SIG-M5 treated with dmso at 0.1 percent for 504 hours (cell line): ENCODE measurements around the gene GOLGA2.
"Not testable (repeated sequence)": the region's sequence is repeated elsewhere in the genome, so short reads cannot be mapped to it uniquely, and the experiment has no call there.

Source experiments
- DNase-seq: peaks from one replicate; lab custom pipeline; 2025; ENCODE audit not compliant: unreplicated experiment; lab: John Stamatoyannopoulos, UW

The GOLGA2 gene

DNA sequence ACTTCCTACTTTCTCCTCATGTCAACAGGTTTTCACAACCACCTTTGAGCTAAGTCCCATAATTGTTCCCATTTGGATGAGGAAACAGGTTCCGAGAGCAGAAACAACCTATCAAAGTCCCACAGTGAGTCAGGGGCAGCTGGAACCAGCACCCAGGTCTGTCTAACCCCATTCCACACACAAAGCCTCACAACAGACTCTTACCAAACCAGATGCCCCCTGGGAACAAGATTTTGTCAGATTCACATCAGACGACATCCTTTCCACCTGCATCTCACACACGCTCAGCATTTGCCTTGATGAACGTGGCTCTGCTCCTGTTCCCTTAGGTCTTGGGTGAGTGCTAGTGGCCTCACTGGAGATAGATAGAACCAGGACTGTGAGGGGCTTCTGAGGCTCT lies 17.3 kb upstream of the GOLGA2 start:
- DNase-seq = no peak

DNA sequence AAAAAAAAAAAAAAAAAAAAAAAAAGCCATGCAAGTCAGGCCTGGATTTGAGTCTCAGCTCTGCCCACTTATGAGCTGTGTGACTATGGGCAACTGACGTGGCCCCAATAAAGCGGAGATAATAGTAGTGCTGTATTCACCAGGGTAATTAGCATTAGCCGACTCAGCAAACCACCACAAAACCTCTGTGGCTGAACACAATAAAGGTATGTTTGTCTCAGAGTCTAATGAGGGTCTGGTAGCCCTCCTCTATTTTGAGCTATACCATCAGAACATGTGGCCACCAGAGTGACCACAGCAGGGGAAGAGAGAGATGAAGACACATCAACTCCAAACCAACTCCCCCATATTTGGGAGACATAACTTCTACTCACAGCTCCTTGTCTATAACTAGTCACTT lies 16.2 kb upstream of the GOLGA2 start:
- DNase-seq = no peak

DNA sequence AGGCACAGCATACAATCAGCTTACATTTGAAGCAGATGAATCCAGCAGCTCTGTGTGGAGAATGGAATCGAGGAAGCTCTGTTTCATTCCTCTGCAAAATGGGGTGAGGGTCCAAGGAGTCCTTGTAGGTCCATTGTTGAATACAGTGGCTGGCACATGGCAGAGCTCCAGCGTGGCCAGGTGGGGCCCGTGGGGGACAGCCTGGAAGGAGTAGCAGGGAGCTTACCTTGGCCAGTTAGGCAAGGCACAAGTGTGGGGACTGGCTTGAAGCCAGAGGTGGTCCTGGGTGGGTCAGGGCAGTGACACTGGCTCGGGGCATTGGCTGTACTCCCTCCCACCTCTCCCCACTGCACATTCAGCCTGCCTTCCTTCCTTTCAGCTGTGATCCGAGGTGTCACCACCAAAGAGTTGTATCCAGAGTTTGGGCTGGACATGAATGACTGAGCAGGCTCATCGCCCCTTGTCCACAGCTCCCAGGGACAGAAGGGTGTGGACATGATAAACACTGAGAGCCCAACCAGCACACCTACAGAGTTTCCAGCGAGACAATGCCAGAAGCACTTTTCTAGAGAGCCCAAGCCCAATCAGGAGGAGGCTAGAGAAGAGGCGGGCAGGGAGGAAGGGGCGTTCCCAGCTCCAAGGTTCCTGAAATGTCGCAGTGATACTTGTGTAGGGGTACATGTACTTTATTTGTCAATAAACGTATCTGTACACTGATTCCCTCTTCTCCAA lies 12.6 kb upstream of the GOLGA2 start:
- no peak for DNase-seq

DNA sequence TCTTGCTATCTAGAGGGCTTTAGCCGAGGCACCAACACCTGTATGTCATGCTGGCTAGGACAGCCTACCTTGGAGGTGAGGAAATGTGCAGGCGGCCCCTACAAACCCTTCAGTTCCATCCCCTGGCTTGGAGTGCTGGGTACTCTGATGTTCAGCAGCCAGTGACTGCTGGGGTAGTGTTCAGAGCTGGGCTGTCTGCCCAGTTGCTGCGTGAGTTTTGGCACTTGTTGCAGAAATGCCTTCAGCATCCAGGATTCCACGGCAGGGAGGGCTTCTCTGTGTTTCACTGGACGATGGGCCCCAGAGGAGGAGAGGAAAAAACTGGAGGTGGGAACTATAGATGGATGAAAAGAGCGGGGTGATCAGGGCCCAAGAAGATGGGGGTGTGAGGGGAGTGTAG lies 10.6 kb upstream of the GOLGA2 start:
- no peak for DNase-seq

DNA sequence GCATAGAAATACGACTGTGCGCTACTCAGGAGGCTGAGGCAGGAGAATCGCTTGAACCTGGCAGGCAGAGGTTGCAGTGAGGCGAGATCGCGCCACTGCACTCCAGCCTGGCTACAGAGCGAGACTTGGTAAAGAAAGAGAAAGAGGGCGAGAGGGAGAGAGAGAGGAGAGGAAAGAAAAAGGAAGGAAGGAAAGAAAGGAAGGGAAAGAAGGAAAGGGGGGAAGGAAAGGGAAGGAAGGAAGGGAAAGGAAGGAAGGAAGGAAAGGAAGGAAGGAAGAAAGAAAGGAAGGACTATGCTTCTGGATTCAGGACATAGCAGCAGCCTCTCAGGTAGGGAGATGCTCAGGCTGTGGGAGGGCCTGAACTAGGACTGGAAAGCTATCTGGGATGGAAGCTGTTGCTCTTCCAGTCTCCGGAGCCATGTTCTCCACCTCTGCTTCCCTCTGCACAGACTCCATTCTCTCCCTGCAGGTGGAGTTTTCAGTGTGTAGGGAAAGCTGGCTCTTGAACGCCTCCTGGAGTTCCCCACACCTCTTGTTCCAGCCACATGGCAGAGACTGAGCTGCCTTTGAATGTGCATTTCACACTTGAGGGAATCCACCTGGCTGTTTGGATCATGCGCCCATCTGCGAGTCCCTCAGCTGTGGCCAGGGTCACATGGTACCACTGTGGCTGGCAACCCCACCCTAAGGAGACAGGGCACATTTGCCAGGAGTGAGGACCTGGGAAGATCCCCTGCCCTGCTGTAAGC lies 9.4 kb upstream of the GOLGA2 start:
- DNase-seq = no peak

DNA sequence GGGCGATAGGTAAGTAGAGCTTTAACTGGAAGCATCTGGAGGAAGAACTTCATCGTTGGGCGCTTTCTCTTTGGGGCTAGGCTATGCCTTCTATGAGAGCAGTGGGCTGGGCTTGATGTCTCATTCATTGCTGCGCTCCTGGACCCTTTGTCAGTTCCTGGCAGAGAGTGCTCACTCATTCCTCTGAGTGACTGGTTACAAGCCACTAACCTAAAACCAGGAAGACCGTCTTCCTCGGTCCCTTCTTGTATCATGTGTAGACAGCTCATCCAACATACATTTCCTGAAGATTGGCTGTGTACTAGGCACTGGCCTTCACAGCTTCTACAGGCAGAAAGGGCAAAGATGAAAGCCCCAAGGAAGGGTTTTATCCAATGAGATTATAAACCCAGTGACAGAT lies 6.7 kb upstream of the GOLGA2 start:
- DNase-seq = no peak

DNA sequence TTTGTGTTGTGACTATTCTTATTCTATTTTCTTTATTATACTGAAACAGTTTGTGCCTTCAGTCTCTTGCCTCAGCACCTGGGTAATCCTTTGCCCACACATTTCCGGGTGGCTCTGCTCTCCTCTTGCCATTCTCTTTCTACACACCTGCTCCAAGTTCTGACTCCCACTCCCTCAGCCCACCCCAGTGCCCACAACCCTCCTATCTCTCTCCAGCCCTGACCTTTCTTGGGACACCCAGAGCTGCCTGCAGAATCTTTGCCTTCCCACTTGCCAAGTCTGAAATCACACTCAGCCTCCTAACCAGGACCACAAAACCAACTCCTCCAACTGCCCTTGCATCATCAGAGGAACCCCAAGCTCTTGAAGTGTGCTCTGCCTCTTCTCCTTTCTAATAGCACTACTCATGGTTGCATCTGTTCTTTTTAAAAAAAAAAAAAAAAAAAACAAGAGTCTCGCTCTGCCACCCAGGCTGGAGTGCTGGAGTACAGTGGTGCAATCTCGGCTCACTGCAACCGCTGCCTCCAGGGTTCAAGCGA lies 4.3 kb upstream of the GOLGA2 start:
- DNase-seq = peak; percentile 76

DNA sequence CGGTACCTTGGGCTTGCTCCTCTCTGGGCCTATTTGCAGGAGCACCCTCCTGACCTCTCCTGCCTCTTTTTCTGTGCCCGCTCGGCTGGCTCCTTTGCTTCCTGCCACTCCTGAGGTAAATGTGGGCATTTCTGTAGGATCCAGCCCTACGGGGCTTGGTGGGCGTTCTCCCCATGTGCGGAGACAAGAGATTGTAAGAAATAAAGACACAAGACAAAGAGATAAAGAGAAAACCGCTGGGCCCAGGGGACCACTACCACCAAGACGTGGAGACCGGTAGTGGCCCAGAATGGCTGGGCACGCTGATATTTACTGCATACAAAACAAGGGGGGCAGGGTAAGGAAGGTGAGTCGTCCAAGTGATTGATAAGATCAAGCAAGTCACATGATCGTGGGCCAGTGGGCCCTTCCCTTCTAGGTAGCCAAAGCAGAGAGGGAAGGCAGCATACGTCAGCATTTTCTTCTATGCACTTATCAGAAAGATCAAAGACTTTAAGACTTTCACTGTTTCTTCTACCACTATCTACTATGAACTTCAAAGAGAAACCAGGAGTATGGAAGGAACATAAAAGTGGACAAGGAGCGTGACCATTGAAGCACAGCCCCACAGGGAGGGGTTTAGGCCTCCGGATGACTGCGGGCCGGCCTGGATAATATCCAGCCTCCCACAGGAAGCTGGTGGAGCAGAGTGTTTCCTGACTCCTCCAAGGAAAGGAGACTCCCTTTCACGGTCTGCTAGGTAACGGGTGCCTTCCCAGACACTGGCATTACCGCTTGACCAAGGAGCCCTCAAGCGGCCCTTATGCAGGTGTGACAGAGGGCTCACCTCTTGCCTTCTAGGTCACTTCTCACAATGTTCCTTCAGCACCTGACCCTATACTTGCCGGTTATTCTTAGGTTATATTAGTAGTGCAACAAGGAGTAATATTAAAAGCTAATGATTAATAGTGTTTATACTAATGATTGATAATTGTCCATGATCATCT lies 3.6 kb upstream of the GOLGA2 start:
- DNase-seq = not testable (repeated sequence)

DNA sequence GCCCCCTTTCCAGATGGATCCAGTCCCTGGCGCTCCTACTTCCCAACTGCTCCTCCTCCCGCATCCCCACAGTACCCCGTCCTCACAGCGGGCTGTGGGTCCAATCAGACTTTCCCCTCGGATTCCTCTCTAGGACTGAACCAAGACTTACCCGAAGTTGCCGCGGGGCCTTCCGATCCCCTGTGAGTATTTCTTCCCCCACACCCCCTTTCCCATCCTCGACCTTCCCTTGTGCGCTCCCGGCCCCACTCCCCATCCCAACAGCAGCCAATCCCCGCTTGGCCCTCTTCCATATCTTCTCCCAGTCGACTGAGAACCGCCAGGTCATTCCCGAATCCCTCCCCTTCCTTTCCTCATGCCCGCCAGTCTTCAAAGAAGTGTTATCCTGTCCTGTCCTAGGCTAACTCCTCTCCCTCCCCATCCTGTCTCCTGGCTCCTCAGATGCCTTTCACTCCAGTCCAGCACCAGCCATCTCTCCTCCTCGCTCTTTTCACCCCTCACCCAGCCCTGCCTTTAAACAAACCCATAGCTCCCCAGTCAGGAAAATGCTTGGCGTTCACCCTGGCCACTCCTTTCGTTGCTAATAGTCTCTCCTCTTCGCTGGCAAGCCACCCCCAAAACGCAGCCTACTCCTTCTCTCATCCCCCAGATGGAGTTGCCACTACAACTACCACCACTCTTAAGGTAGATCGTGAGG lies 915 bp upstream of the GOLGA2 start:
- DNase-seq = no peak

DNA sequence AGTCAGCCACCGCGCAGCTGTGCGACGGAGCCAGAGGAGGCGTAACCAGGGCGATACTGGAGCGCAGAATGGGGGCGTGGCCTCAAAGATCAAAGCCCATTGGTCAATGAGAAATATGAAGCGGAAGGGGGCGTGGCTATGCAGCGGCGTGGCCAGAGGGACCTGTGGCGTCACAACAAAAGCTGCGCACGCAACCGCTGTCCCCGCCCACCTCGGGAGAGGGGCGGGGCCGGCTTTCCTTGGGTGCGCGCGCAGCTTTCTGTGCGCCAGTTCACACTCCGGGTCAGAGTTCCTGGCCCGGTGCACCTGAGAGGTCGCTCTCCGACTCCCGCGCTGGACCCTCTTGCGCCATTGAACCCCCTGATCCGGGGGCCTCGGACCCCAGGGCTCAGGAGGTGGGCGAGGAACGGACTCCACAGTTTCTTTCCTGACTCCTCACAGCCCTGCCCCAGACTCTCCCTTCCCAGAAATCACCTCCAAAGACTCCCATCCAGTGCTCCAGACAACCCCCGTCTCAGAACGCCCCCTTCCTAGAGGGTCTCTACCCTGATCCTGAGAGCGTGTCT lies 284 bp upstream of the GOLGA2 start, which contains the start of gene SWI5:
Gene SWI5, plus strand, starts transcription at position 269 of the 566 bp plus-strand sequence.
- peak; percentile 98 for DNase-seq

DNA sequence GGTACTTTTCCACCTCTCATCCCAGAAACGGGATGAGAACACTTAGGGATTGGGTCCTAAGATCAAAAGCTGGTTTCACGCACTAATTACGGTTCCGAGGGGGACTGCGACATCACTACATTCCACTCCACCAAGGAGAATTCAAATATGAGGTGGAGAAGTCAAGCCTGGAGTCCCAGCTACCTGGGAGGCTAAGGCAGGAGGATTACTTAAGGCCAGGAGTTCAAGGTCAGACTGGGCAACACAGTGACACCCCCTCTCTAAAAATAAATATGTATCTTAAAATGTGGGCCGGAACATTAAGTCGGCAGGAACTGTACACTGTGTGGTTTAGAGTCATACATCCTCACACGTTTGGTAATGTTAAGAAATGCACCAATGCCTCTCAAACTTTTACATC lies 1.6 kb downstream of the GOLGA2 start:
- DNase-seq = no peak

DNA sequence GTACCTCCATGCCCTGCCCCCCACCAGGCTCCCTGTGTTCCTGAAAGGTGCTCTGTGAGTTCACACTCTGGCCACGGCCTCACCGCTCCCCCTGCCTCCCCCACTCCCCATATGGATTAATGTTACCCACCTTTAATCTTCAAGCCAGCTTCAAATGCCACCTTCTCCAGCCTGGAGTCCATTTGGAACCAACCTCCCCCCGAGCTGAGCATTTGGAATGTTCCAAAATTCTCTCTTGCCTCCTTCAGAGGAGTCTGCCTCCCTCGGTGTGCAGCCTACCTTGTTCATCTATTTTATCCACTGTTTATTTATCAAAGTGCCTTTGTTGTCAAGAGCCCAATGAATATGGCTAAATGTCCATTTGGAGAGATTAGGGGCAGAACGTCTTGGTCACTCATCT lies 4.3 kb downstream of the GOLGA2 start:
- no peak for DNase-seq

DNA sequence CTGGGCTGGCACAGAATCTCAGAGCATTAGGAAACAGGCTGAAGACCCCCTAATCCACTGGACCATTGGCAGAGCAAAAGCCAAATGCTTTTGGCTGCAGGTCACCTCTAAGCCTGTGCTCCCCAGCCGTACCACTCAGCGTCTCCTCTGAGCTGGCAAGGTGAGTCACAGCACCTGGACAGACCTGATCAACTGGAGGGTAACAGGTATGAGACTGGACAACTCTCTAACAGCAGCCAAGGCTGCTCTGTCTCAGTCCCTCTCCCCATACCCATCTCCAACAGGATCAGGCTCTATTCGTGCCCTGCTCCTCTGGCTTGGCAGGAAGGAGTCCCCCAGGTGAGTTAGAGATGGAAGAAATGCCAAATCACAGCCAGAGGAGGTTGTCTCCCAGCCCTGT lies 4.7 kb downstream of the GOLGA2 start:
- no peak for DNase-seq

DNA sequence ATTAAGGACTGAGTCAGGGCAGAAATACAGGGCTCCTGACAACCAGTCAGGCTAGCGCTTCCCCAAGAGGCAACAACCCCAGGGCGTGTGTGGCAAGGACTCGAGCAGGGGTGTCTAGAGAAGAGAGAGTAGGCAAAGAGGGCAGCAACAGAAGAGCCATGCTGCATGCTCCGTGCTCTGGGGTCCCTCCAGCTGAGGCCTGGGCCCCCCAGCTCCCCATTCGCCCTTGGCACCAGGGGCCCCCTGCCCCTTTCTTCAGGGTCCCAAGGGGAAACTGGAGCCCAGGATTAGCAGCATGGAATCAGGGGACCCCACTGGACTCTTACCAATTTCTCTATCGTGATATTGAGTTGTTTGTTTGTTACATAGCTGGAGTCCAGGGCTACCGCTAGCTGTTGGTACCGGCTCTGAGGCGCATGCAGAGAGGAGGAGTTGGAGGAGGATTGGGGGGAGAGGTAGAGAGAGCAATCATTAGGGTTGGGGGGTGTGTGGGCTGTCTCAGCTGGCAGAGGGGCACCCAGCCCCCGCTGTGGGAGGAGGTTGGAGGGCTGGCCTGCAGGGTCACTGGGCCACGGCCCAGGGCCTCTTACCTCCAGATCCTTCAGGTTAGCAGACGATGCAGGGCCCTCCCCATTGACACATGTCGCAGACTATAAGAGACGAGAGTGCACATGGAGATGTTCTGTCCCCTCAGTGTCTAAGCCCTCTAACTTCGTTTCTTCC lies 8.8 kb downstream of the GOLGA2 start:
- DNase-seq = no peak

DNA sequence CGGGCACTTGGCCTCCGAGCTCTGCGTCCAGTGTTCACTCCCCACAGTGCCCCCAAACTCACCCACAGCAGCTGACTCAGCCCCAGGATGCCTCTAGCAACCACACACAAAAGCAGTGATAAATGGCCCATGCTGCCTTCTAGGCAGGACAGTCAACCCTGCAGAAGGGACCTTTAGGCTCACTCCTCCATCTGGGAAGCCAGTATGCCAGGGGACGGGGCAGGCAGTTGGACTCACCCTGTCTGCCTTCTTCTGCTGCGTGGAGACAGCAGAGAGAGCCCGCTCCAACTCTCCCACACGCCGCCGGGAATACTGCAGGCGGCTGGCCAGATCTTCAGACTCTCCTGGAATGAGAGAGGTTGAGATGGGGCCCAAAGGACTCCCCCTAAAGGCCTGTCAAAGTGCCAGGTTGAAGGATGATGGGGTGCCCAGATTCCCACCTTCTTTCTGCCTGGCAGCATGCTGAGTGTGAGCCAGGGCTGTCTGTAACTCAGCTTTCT lies 10.4 kb downstream of the GOLGA2 start:
- no peak for DNase-seq

DNA sequence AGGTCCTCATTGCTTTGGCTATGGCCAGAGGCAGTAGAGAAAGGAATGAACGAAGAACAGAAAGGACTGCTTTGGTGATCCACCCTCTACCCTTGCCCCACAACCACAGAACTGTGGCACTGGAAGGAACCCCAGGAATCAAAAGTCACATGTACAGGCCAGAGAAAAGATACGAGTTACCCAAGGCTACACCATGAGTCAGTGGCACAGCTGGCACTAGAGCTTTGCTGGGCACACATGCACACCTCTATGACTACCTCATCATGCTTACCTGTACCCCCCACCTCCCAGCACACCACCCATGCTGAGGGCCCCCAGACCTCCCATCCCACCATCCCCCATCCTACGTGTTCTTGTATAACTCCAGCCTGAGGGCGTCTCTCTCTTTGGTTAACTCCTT lies 13.1 kb downstream of the GOLGA2 start:
- no peak for DNase-seq

DNA sequence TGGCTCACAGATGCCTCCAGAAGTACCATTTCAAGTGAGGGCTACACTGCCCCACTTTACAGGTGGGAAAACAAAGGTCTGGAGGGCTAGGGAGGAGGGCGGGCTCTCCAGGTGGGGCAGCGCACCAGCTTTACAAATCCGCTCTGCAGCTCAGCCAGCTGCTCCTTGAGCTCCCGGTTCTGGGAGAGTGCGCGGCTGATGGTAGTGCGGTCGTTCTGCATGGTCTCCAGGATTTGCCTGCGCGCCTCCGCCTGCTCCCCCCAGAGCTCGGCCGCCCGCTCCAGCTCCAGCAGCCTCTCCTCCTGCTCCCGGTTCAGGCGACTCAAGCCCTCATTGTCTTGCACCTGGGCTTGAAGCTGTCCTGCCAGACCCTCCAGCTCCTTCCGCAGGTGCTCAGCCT lies 15.5 kb downstream of the GOLGA2 start:
- DNase-seq = no peak

DNA sequence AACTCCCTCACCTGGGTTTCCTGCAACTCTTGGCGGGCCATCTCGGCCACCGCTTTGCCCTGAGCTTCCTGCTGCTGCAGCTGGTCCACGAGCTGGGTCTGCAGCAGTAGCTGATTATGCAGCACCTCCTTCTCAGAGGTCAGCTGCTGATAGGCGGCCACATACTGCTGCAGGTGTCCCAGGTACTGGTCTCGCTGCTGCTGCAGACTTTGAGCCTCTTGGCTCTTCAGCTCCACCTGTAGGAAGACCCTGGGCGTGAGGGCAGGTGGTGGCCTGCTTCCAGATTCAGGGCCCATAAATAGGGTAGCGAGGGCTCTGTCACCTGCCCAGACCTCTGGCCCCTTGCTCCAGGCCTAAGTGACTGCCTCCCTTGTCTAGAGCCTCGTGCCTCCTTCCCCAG lies 16.7 kb downstream of the GOLGA2 start:
- DNase-seq = no peak

DNA sequence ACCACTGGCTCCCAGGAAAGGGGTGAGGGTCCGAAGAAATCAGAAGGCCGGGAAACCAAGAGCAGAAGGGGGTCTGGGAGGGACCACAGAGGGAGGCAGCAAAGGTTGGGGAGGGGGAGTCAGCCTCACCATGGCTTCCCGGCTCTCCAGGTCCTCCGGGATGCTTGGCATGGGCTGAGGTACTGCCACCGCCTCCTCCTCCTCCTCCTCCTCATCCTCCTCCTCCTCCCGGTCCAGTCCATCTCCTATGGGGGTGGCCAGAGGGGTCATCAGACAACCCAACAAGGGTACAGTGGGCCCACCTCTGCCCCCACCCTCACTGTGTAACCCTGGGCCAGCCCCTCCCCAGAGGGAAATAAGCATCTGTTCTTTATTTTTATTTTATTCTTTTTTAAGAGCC lies 17.5 kb downstream of the GOLGA2 start:
- no peak for DNase-seq
